Cardiac fibroblast (primary cell): ENCODE results near the gene REXO5.
A peak's percentile ranks its signal among the peaks of the same experiment; 100 is the strongest.
"Not testable (repeated sequence)": the region's sequence is repeated elsewhere in the genome, so short reads cannot be mapped to it uniquely, and the experiment has no call there.

Experiments
- DNase-seq, 2 donors: peaks; one replicate each; pipeline versions ENCODE4 v3.0.0 to v3.0.0-alpha.2; 2010; ENCODE audit warnings: low read depth in 2 of 2
- H3K4me3 ChIP-seq, 2 donors: replicated peaks in 1 of 2; 1 replicate in 1 of 2; 2 replicates in 1 of 2; pipeline ENCODE4 v1.5.1; 2011; ENCODE audit warnings: low read depth in 2 of 2, low read length in 2 of 2, mild to moderate bottlenecking in 2 of 2, moderate library complexity in 1 of 2
- CTCF ChIP-seq: IDR thresholded peaks from one replicate; pipeline ENCODE4 v1.5.1; 2011; ENCODE audit warnings: low read depth, mild to moderate bottlenecking, low read length, inconsistent platforms

Gene REXO5

GRCh38 chr16:20853981-20854620 is 47.8 kb downstream of the REXO5 start:
- no peak for TF ChIP-seq CTCF
- DNase-seq = peak in 1 of 2 donors; percentile 54
- no peak overlapping the region for H3K4me3 ChIP-seq

GRCh38 chr16:20854963-20855362 is 48.6 kb downstream of the REXO5 start:
- DNase-seq = no peak
- no peak for TF ChIP-seq CTCF
- H3K4me3 ChIP-seq = no peak overlapping the region

- TF ChIP-seq CTCF = no peak
- no peak for DNase-seq
- no peak overlapping the region for H3K4me3 ChIP-seq
Measured at GRCh38 chr16:20857281-20857680, 51.0 kb downstream of the REXO5 start.

- H3K4me3 ChIP-seq = no peak overlapping the region
- DNase-seq = no peak
- no peak for TF ChIP-seq CTCF
Measured at GRCh38 chr16:20859229-20859628, 52.9 kb downstream of the REXO5 start.

- H3K4me3 ChIP-seq = no peak overlapping the region
- no peak for DNase-seq
- no peak for TF ChIP-seq CTCF
Measured at GRCh38 chr16:20859699-20860098, 53.4 kb downstream of the REXO5 start.

- H3K4me3 ChIP-seq = no peak overlapping the region
- no peak for TF ChIP-seq CTCF
- DNase-seq = no peak
Measured at GRCh38 chr16:20860361-20860760, 54.0 kb downstream of the REXO5 start.

- H3K4me3 ChIP-seq, DNase-seq: not testable (repeated sequence)
Measured at GRCh38 chr16:20860995-20861394, 54.7 kb downstream of the REXO5 start.
